Measurements from ENCODE around the gene AUTS2. TPM values are rescaled to one million over a fixed set of nuclear protein-coding genes. Genes with fewer than 3 reads are reported as not detected.

The AUTS2 gene
- total RNA-seq, 6 experiments from 2014 or later, result 10.4 to 32.0 (median 19.3) TPM

DNA sequence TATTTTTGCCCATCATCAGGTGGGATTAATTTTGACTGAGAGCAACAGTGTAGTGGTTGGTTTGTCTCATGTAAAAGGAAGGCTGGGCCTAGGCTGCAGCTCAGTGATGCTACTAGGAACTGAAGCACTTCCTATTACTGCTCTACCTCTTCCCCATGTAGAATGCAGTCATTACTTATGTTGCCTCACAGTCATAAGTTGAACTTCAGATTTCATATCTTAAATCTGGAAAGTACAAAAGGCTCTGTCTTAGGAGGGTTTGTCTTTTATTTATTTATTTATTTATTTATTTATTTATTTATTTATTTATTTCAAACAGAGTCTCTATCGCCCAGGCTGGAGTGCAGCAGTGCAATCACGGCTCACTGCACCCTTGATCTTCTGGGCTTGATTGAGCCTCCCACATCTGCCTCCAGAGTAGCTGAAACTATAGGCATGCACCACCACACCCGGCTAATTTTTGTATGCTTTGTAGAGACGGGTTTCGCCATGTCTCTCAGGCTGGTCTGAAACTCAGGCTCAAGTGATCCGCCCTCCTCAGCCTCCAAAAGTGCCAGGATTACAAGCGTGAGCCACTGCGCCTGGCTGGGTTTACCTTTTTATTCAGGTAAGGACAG, 812.0 kb downstream of the AUTS2 start:
- H3K27ac ChIP-seq, result no peak overlapping the region
- 94% methylated on average over 7 of the region's 8 CpGs for WGBS (ENCODE audit: insufficient coverage, low coverage, low lambda C conversion rate, missing lambda C conversion rate)
- DNase-seq, result no peak

DNA sequence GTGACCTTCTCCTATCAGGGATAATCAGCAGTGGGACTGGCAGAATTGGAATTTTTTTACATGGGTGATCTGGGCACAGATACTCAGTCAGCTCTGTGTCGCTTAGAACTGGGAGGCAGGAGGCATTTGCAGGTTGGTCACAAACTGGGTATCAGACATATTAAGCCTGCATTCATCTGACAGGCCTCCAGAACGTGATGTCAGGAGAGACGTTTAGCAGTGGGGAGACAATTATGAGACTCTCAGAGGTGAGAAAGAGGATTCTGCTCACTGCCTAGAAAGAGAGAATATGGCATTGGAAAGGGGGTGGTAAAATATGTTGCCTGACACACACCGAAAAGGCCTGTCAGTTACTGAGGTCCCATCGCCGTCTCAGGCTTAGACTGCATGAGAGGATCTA, 816.1 kb downstream of the AUTS2 start:
- no peak for ATAC-seq
- WGBS (ENCODE audit: insufficient coverage, low coverage, low lambda C conversion rate, missing lambda C conversion rate), result 84% methylated on average over 6 of the region's 6 CpGs

More for the DNA sequence above, 812.0 kb downstream of the AUTS2 start:
- no peaks in the 10 kb centered on the region for H3K36me3 ChIP-seq
- H3K9me3 ChIP-seq, result no peaks in the 10 kb centered on the region
- intact Hi-C loops (cut with DNase I), result no loop called here
- no peak for TF ChIP-seq POLR2A (IDR thresholded peaks at IDR 0.05)
- H3K4me1 ChIP-seq, result no peaks in the 10 kb centered on the region
- ATAC-seq, result no peak
- H3K4me3 ChIP-seq, result no peak overlapping the region
- no peaks in the 10 kb centered on the region for H3K27me3 ChIP-seq

DNA sequence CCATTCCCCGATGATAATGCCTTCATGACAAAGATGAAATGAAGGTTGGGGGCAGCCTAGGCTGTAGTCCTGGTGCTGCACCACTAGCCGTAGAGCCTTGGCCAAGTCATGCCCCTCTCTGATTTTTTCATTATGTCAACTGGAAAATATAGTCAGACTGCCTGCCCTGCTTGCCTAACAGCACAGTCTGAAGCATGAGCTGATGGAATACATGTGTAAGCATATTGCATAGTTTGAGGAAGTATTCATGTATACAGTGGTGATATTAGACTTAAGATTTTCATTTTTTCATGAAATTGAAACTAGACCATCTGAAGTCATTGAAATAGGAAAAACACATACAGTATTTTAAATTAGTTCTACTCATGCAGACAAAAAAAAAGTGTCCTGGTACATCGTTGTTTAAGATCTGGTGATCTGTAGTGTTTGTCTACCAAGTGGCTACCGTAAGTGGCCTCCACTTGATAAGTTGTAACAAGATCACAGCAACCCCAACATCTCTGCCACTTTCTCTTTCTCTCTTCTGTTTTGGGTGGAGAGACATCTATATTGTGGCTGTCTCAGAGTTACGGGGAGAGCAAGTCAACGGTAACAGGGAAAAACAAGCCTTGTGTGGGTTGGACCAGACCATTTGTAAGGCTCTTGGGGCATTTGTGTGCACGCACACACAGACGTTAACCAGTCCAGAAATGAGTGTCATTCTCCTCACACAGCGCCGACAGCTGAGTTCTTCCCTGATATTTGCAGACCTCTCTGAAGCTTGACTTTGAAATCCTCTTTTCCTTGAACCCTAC, 817.1 kb downstream of the AUTS2 start:
- H3K27me3 ChIP-seq, result no peaks in the 10 kb centered on the region
- H3K9me3 ChIP-seq, result no peaks in the 10 kb centered on the region
- 87% methylated on average over 10 of the region's 10 CpGs for WGBS (ENCODE audit: insufficient coverage, low coverage, low lambda C conversion rate, missing lambda C conversion rate)
- H3K4me3 ChIP-seq, result no peak overlapping the region
- H3K36me3 ChIP-seq, result no peaks in the 10 kb centered on the region
- H3K4me1 ChIP-seq, result no peaks in the 10 kb centered on the region
- intact Hi-C loops (cut with DNase I), result no loop called here
- no peak for ATAC-seq
- H3K27ac ChIP-seq, result no peak overlapping the region
- no peak for TF ChIP-seq POLR2A (IDR thresholded peaks at IDR 0.05)
- TF ChIP-seq, protein P1, sequence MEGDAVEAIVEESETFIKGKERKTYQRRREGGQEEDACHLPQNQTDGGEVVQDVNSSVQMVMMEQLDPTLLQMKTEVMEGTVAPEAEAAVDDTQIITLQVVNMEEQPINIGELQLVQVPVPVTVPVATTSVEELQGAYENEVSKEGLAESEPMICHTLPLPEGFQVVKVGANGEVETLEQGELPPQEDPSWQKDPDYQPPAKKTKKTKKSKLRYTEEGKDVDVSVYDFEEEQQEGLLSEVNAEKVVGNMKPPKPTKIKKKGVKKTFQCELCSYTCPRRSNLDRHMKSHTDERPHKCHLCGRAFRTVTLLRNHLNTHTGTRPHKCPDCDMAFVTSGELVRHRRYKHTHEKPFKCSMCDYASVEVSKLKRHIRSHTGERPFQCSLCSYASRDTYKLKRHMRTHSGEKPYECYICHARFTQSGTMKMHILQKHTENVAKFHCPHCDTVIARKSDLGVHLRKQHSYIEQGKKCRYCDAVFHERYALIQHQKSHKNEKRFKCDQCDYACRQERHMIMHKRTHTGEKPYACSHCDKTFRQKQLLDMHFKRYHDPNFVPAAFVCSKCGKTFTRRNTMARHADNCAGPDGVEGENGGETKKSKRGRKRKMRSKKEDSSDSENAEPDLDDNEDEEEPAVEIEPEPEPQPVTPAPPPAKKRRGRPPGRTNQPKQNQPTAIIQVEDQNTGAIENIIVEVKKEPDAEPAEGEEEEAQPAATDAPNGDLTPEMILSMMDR (IDR thresholded peaks at IDR 0.05), result no peak
- no peak for DNase-seq

More for the DNA sequence above, 816.1 kb downstream of the AUTS2 start:
- DNase-seq, result no peak
- Histone ChIP-seq H3K9me3 (no peaks in the 10 kb centered on the region), H3K27me3 (no peaks in the 10 kb centered on the region), H3K4me1 (no peaks in the 10 kb centered on the region), H3K36me3 (no peaks in the 10 kb centered on the region), H3K27ac (no peak overlapping the region), H3K4me3 (no peak overlapping the region)
- TF ChIP-seq POLR2A (IDR thresholded peaks at IDR 0.05), result no peak
- TF ChIP-seq, protein P1 (IDR thresholded peaks at IDR 0.05), result no peak
- intact Hi-C loops (cut with DNase I), result no loop called here

DNA sequence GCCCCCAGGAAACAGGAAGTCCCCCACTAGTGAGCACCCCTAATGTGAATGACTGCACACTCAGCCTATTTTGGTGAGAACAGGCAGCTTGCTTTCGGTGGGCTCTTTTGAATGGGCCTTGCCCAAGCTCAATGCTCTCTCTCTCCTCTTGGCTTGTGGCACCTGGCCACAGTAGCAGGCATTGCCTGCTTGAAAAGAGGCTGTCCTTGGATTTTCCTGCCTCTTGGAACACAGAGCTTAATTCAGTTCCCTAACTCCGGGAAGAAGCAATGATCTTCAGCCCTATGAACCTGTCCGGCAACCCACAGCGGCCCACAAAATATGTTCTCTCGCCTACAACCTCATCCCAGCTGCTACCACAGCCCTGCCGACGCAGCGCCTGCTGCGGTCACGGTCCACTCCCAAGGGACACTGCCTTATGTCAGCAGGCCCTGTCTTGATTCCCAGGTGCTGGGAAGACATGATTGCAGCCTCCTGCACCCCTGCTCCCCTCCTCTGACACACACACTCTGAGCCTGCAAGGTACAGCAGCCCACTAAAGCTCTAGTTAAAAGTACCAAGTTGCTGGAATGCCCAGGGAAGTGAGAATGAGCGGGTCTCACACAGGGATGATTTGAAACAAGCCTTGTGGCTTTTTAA, 818.2 kb downstream of the AUTS2 start:
- DNase-seq (no peak), ATAC-seq (no peak)
- Histone ChIP-seq H3K27me3 (no peaks in the 10 kb centered on the region), H3K4me3 (no peak overlapping the region), H3K9me3 (no peaks in the 10 kb centered on the region), H3K4me1 (no peaks in the 10 kb centered on the region), H3K36me3 (no peaks in the 10 kb centered on the region), H3K27ac (no peak overlapping the region)
- intact Hi-C loops (cut with DNase I), result no loop called here
- no peak for TF ChIP-seq POLR2A (IDR thresholded peaks at IDR 0.05)
- TF ChIP-seq, protein P1 (IDR thresholded peaks at IDR 0.05), result no peak
- no CpG with 5 or more reads among the region's 11 CpGs for WGBS (ENCODE audit: insufficient coverage, low coverage, low lambda C conversion rate, missing lambda C conversion rate)
